Measurements from ENCODE around the gene KCTD19.
A peak's percentile ranks its signal among the peaks of the same experiment; 100 is the strongest.

KCTD19 gene

DNA sequence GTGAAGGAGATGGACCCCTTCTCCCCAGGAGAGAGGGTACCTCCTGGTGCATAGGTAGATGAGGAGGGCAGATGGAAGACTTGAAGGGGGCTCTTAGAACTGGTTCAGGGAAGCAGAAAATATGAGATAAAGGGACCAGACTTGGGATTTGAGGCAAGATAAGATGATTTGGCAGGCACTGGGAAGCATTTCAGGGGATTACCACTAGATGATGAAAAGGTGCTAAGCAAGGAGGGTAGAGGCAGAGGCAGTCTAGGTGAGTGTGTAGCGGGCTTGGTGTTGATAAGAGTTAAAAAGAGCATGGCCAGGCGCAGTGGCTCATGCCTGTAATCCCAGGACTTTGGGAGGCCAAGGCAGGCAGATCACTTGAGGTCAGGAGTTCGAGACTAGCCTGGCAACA is 63.3 kb downstream of the KCTD19 start:
- TF ChIP-seq, protein P1, sequence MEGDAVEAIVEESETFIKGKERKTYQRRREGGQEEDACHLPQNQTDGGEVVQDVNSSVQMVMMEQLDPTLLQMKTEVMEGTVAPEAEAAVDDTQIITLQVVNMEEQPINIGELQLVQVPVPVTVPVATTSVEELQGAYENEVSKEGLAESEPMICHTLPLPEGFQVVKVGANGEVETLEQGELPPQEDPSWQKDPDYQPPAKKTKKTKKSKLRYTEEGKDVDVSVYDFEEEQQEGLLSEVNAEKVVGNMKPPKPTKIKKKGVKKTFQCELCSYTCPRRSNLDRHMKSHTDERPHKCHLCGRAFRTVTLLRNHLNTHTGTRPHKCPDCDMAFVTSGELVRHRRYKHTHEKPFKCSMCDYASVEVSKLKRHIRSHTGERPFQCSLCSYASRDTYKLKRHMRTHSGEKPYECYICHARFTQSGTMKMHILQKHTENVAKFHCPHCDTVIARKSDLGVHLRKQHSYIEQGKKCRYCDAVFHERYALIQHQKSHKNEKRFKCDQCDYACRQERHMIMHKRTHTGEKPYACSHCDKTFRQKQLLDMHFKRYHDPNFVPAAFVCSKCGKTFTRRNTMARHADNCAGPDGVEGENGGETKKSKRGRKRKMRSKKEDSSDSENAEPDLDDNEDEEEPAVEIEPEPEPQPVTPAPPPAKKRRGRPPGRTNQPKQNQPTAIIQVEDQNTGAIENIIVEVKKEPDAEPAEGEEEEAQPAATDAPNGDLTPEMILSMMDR (IDR thresholded peaks at IDR 0.05; ENCODE audit: borderline replicate concordance, insufficient read depth, low read depth, low read length) = no peak
- no peak overlapping the region for H3K4me3 ChIP-seq (ENCODE audit: low read depth, low read length)

GRCh38 chr16:67260426-67261063 is 66.0 kb downstream of the KCTD19 start:
- no peak overlapping the region for H3K4me3 ChIP-seq (ENCODE audit: low read depth, low read length)
- TF ChIP-seq, protein P1 (IDR thresholded peaks at IDR 0.05; ENCODE audit: borderline replicate concordance, insufficient read depth, low read depth, low read length) = peak; percentile 70

- no peak overlapping the region for H3K4me3 ChIP-seq (ENCODE audit: low read depth, low read length)
- TF ChIP-seq, protein P1 (IDR thresholded peaks at IDR 0.05; ENCODE audit: borderline replicate concordance, insufficient read depth, low read depth, low read length) = no peak
Measured at GRCh38 chr16:67259705-67260104, 66.8 kb downstream of the KCTD19 start.

DNA sequence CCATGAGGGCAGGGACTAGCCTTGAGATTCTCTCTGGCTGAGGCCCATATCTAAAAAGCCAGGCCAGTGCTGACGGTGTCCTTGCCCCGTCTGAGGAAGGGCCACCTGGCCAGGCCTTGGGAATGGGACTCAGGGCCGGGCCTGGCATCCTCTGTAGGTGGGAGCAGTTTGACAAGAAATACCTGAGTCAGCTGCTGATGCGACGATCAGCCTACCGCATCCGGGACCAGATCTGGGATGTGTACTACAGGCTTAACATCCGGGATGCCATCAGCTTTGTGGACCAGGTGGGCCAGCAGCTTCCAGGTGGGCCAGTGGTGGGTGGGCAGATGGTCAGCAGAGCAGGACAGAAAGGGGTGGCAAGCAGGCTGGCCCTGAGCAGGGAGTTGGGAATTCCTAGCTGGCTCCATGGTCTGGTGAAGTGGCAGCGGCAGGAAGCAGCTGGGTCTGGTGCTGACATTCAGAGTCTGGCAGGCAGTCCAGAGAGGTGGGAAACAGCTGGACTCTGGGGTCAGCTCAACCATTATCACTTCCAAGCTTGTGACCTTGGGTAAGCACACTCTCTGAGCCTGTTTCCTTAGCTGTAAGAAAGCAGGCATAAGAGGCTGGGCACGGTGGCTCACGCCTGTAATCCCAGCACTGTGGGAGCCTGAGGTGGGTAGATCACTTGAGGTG is 68.2 kb downstream of the KCTD19 start:
- TF ChIP-seq, protein P1 (IDR thresholded peaks at IDR 0.05; ENCODE audit: borderline replicate concordance, insufficient read depth, low read depth, low read length) = no peak
- H3K4me3 ChIP-seq (ENCODE audit: low read depth, low read length) = no peak overlapping the region

GRCh38 chr16:67257486-67258160 is 68.9 kb downstream of the KCTD19 start:
- TF ChIP-seq, protein P1 (IDR thresholded peaks at IDR 0.05; ENCODE audit: borderline replicate concordance, insufficient read depth, low read depth, low read length) = no peak
- no peak overlapping the region for H3K4me3 ChIP-seq (ENCODE audit: low read depth, low read length)

- TF ChIP-seq, protein P1 (IDR thresholded peaks at IDR 0.05; ENCODE audit: borderline replicate concordance, insufficient read depth, low read depth, low read length) = no peak
- no peak overlapping the region for H3K4me3 ChIP-seq (ENCODE audit: low read depth, low read length)
Measured at GRCh38 chr16:67256701-67257230, 69.8 kb downstream of the KCTD19 start.

All from GM12875 (cell line).